GM19452 (cell line): ENCODE results near the gene MAMLD1.

ENCODE experiments used
- ATAC-seq: cut with Tn5 transposase; IDR thresholded peaks from one replicate; pipeline ENCODE4 v1.9.1; 2021; ENCODE audit not compliant: unreplicated experiment

MAMLD1 gene

GRCh38 chrX:150456941-150457340 lies 93.8 kb downstream of the MAMLD1 start:
- ATAC-seq, result no peak

- ATAC-seq, result no peak
Observed at GRCh38 chrX:150459196-150459595, 96.1 kb downstream of the MAMLD1 start.

- no peak for ATAC-seq
Observed at GRCh38 chrX:150460063-150460462, 96.9 kb downstream of the MAMLD1 start.

GRCh38 chrX:150460781-150461180 lies 97.7 kb downstream of the MAMLD1 start:
- ATAC-seq, result no peak

GRCh38 chrX:150463566-150463965 lies 100.4 kb downstream of the MAMLD1 start:
- no peak for ATAC-seq

GRCh38 chrX:150464001-150464400 lies 100.9 kb downstream of the MAMLD1 start:
- no peak for ATAC-seq

GRCh38 chrX:150465326-150465725 lies 102.2 kb downstream of the MAMLD1 start:
- no peak for ATAC-seq

GRCh38 chrX:150465881-150466775 lies 103.0 kb downstream of the MAMLD1 start:
- ATAC-seq, result no peak

GRCh38 chrX:150472306-150472705 lies 109.2 kb downstream of the MAMLD1 start:
- no peak for ATAC-seq

- no peak for ATAC-seq
Observed at GRCh38 chrX:150473371-150473770, 110.3 kb downstream of the MAMLD1 start.

- no peak for ATAC-seq
Observed at GRCh38 chrX:150475461-150475860, 112.3 kb downstream of the MAMLD1 start.

- no peak for ATAC-seq
Observed at GRCh38 chrX:150476164-150476699, 113.1 kb downstream of the MAMLD1 start.

GRCh38 chrX:150477371-150477770 lies 114.3 kb downstream of the MAMLD1 start:
- no peak for ATAC-seq

- peak; percentile 66 for ATAC-seq
Observed at GRCh38 chrX:150478496-150479492, 115.7 kb downstream of the MAMLD1 start.

GRCh38 chrX:150482537-150483206 lies 119.6 kb downstream of the MAMLD1 start:
- ATAC-seq, result no peak

GRCh38 chrX:150483356-150483985 lies 120.4 kb downstream of the MAMLD1 start:
- no peak for ATAC-seq

GRCh38 chrX:150486011-150486410 lies 122.9 kb downstream of the MAMLD1 start:
- ATAC-seq, result no peak

GRCh38 chrX:150487369-150488094 lies 124.4 kb downstream of the MAMLD1 start:
- ATAC-seq, result no peak

- ATAC-seq, result no peak
Observed at GRCh38 chrX:150489359-150490015, 126.4 kb downstream of the MAMLD1 start.
